Brain microvascular endothelial cell (primary cell): ENCODE measurements around the gene MEGF6.

Experiments used
- DNase-seq: peaks from one replicate; pipeline ENCODE4 v3.0.0-alpha.2; 2020
- H3K27ac ChIP-seq: fragments of 250-450 bp; sonication (Bioruptor Pico); 2 replicates; pipeline ENCODE4 v1.5.1; 2020; ENCODE audit warnings: mild to moderate bottlenecking, moderate library complexity
- H3K27me3 ChIP-seq: fragments of 250-450 bp; sonication (Bioruptor Pico); replicated peaks from 2 replicates; pipeline ENCODE4 v1.5.1; 2020; ENCODE audit warnings: mild to moderate bottlenecking
- H3K36me3 ChIP-seq: fragments of 250-450 bp; sonication (Bioruptor Pico); replicated peaks from 2 replicates; pipeline ENCODE4 v1.5.1; 2020; ENCODE audit warnings: mild to moderate bottlenecking
- H3K4me3 ChIP-seq: 2 replicates; pipeline ENCODE4 v1.5.1; 2011; ENCODE audit warnings: low read depth, mild to moderate bottlenecking, control low read depth, low read length, moderate library complexity
- in situ Hi-C: cut with HindIII; loops from 2 replicates; pipeline ENCODE4 v1.10.0; 2017; ENCODE audit warnings: low sequenced_read_pairs, low pct_ligation_motif_present
- TF ChIP-seq, protein P1 (sequence below): IDR thresholded peaks from 2 replicates; pipeline ENCODE4 v1.5.1; 2011; ENCODE audit warnings: low read depth, mild to moderate bottlenecking, moderate library complexity, low read length, control low read depth, inconsistent platforms; ENCODE audit errors: missing control alignments

MEGF6 gene

DNA sequence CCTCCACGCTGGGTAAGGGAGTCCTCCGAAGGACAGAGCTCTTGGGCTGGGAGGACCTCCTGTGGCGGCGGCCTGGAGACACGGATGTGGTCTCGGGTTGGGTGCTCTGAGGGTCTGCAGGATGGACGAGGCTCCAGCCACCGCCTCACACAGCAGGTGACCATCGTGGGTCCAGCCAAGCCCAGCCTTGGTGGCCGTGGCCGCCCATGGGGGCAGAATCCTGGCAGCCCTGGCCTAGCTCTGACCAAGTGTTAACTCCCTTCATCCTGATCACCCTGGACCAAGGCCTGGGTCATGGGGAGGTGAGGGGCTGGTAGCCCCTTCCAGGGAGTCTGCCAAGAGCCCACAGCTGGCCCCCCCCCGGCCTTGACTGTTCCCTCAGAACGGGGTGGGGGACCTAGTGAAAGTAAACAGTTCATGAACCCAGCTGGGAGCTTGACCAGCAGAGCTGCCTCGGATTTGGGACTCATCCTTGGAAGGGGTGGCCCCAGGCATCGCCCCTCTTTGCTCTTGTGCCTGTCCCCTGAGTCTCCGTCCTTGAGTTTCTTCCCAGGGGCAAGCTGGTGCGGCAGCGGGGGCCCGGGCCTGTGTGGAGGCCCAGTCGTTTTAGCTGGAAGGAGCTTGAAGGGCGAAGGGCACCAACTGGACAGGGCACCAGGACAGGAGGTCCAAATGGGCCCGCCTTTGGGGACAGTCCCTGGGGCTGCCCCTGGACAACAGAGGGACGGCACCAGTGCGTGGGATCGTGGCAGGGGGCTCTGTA, 139.0 kb downstream of the MEGF6 start:
- H3K27ac ChIP-seq: peak overlapping the region; percentile 40
- TF ChIP-seq, protein P1, sequence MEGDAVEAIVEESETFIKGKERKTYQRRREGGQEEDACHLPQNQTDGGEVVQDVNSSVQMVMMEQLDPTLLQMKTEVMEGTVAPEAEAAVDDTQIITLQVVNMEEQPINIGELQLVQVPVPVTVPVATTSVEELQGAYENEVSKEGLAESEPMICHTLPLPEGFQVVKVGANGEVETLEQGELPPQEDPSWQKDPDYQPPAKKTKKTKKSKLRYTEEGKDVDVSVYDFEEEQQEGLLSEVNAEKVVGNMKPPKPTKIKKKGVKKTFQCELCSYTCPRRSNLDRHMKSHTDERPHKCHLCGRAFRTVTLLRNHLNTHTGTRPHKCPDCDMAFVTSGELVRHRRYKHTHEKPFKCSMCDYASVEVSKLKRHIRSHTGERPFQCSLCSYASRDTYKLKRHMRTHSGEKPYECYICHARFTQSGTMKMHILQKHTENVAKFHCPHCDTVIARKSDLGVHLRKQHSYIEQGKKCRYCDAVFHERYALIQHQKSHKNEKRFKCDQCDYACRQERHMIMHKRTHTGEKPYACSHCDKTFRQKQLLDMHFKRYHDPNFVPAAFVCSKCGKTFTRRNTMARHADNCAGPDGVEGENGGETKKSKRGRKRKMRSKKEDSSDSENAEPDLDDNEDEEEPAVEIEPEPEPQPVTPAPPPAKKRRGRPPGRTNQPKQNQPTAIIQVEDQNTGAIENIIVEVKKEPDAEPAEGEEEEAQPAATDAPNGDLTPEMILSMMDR: no peak

DNA sequence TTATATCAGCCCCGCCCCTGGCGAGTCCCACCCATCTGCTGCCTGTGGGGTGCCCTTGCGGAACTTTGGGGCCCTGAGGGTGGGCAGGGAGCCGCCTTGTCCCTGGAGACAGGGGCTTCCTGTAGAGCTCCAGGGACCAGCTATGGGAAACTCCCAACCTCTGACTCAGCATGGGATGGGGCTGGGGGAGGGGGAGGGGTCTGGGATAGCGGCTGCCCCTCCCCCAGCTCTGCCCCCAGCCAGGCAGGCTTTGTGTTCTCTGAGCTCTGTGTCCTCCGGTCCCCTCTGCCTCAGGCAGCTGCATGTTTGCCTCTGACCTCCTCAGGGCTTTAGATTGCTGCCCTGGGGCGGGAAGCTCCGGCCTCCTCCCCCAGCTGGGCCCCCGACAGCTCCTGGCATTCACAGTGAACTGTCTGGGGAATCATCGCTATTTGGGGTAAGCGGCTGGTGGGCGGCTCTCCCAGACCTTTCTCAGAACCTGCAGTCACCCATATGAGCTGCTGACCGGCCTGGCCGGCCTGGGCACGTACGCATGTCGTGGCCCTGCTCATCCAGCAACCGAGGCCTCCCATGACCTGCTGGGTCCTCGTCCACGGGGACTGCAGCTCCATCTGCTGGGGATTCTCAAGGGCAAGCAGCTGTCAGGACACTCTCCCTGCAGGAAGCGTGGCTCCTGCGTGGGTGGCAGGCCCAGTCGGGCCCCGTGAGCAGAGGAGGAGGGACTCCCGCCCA, 139.8 kb downstream of the MEGF6 start:
- Histone ChIP-seq H3K27ac (peak overlapping the region; percentile 40), H3K27me3 (no peaks in the 10 kb centered on the region), H3K4me3 (no peak overlapping the region), H3K36me3 (no peaks in the 10 kb centered on the region)
- in situ Hi-C loops: no loop called here
- peak; percentile 69 for DNase-seq
- TF ChIP-seq, protein P1: peak; percentile 75

More for the DNA sequence above, 139.0 kb downstream of the MEGF6 start:
- H3K27me3 ChIP-seq: no peaks in the 10 kb centered on the region
- in situ Hi-C loops: no loop called here
- H3K4me3 ChIP-seq: no peak overlapping the region
- no peaks in the 10 kb centered on the region for H3K36me3 ChIP-seq
- no peak for DNase-seq

DNA sequence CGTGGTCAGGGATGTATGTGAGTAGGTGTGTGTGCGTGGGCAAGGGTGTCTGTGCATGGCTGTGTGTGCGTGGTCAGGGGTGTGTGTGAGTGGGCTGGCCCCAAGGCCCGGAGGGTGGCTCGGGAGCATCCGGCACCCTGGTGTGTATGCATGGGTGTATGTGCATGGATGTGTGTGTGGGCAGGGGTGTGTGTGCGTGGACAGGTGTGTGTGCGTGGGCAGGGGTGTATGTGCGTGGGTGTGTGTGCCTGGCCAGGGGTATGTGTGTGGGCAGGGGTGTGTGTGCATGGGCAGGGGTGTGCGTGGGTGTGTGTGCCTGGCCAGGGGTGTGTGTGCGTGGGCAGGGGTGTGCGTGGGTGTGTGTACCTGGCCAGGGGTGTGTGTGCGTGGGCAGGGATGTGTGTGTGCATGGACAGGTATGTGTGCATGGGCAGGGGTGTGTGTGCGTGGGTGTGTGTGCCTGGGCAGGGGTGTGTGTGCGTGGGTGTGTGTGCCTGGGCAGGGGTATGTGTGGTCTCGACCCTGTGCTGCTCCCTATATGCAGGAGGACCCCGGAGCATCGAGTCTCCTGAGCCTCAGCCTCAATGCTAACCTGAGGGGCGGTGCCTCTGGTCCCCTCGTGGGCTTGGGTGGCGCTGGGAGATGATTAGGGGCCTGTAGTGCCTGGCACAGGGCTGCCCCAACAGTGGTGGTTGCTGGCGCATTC, 140.5 kb downstream of the MEGF6 start:
- Histone ChIP-seq H3K4me3 (no peak overlapping the region), H3K27me3 (no peaks in the 10 kb centered on the region), H3K36me3 (no peaks in the 10 kb centered on the region), H3K27ac (peak overlapping the region; percentile 40)
- DNase-seq: no peak
- TF ChIP-seq, protein P1: no peak
- in situ Hi-C loops: no loop called here

DNA sequence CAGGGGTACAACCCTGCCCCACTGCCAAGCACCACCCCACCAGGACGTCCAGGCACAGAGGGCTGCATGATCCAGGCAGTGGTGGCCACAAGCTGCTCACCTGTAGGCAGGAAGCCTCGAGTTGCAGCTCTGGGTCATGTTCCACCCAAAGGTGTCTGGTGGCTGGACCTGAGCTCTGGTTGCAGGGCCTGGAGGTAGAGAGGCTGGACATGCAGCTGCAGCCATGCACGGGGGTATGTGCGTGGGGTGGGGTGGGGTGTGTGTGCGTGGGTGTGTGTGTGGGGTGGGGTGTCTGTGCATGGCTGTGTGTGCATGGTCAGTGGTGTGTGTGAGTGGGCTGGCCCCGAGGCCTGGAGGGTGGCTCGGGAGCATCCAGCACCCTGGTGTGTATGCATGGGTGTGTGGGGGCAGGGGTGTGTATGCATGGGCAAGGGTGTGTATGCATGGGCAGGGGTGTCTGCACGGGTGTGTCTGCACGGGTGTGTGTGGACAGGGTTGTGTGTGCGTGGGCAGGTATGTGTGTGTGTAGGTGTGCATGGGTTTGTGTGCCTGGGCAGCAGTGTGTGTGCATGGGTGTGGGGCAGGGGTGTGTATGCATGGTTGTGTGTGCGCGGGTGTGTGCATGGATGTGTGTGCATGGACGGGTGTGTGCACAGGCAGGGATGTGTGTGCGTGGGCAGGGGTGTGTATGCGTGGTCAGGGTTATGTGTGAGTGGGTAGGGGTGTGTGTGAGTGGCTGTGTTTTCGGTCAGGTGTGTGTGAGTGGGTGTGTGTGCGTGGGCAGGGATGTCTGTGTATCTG, 141.3 kb downstream of the MEGF6 start:
- DNase-seq: no peak

More for the DNA sequence above, 141.3 kb downstream of the MEGF6 start:
- Histone ChIP-seq H3K4me3 (no peak overlapping the region), H3K27ac (no peak overlapping the region), H3K36me3 (no peaks in the 10 kb centered on the region), H3K27me3 (no peaks in the 10 kb centered on the region)
- TF ChIP-seq, protein P1: no peak
- in situ Hi-C loops: no loop called here
